Muscle of back (tissue), 13 donors: ENCODE measurements around the gene DNM3. TPM values are rescaled to one million over a fixed set of nuclear protein-coding genes. Genes with fewer than 3 reads are reported as not detected.
"Not testable (repeated sequence)": the region's sequence is repeated elsewhere in the genome, so short reads cannot be mapped to it uniquely, and the experiment has no call there.

Experiments
- DNase-seq, 3 donors: peaks; one replicate each; pipeline versions ENCODE4 v3.0.0 to v3.0.0-alpha.2; 2013
- long read RNA-seq, 9 donors: transcript quantifications; one replicate each; lab custom pipeline, GENCODE V29; 2026
- polyA plus RNA-seq, 10 donors: library from polyadenylated mRNA; unstranded; fragments of 120-200 nt; gene quantifications; one replicate each; pipeline ENCODE4 v1.2.1, GENCODE V29; 2013; ENCODE audit not compliant: insufficient read length in 10 of 10

The DNM3 gene
- 1 to 10 TPM; 2.8 to 7.2 (median 4.7) TPM for polyA plus RNA-seq
- long read RNA-seq, donor 1, partial matches to known transcripts: 15 of 23 reads
- long read RNA-seq, donor 1, other reads (novel, unspliced or antisense): 7 of 23 reads
- long read RNA-seq, donor 2, partial matches to known transcripts: 15 of 25 reads
- long read RNA-seq, donor 2, other reads (novel, unspliced or antisense): 10 of 25 reads
- long read RNA-seq, donor 3: 0 reads
- long read RNA-seq, donor 4, partial matches to known transcripts: 14 of 21 reads
- long read RNA-seq, donor 4, other reads (novel, unspliced or antisense): 7 of 21 reads
- long read RNA-seq, donor 5: 0 reads
- long read RNA-seq, donor 6: 0 reads
- long read RNA-seq, donor 7: 0 reads
- long read RNA-seq, donor 8: 0 reads
- long read RNA-seq, donor 9: 0 reads

GRCh38 chr1:171841050-171841910, at the start of gene DNM3:
TSS of gene DNM3 (plus strand) at chr1:171841498. CDS start at chr1:171841657, 159 bp downstream.
- peak; percentile 75 to 91 (median 81) for DNase-seq

- DNase-seq: no peak
These were observed 48.5 kb upstream of the DNM3 start for GRCh38 chr1:171792656-171793369.

GRCh38 chr1:171793636-171794035, 47.7 kb upstream of the DNM3 start:
- no peak for DNase-seq

- DNase-seq: peak in 1 of 3 donors; percentile 41
These were observed 47.2 kb upstream of the DNM3 start for GRCh38 chr1:171794085-171794484.

GRCh38 chr1:171796592-171796991, 44.7 kb upstream of the DNM3 start:
- no peak for DNase-seq

- no peak for DNase-seq
These were observed 43.0 kb upstream of the DNM3 start for GRCh38 chr1:171798311-171798710.

- peak in 2 of 3 donors; percentile 17 to 44 for DNase-seq
These were observed 42.5 kb upstream of the DNM3 start for GRCh38 chr1:171798765-171799164.

- DNase-seq: peak in 2 of 3 donors; percentile 14 to 48
These were observed 42.1 kb upstream of the DNM3 start for GRCh38 chr1:171799166-171799565.

- not testable (repeated sequence) for DNase-seq
These were observed 41.6 kb upstream of the DNM3 start for GRCh38 chr1:171799698-171800097.

- DNase-seq: no peak
These were observed 41.0 kb upstream of the DNM3 start for GRCh38 chr1:171800342-171800741.

GRCh38 chr1:171800851-171801250, 40.4 kb upstream of the DNM3 start:
- no peak for DNase-seq

- peak; percentile 36 to 60 (median 36) for DNase-seq
These were observed 39.8 kb upstream of the DNM3 start for GRCh38 chr1:171801487-171801891.

- DNase-seq: no peak
These were observed 39.1 kb upstream of the DNM3 start for GRCh38 chr1:171802207-171802606.

GRCh38 chr1:171803045-171803444, 38.3 kb upstream of the DNM3 start:
- DNase-seq: peak in 2 of 3 donors; percentile 24 to 59

GRCh38 chr1:171803461-171804022, 37.8 kb upstream of the DNM3 start:
- no peak for DNase-seq

- DNase-seq: no peak
These were observed 35.7 kb upstream of the DNM3 start for GRCh38 chr1:171805395-171806115.

- no peak for DNase-seq
These were observed 33.7 kb upstream of the DNM3 start for GRCh38 chr1:171807556-171807955.

- DNase-seq: no peak
These were observed 31.5 kb upstream of the DNM3 start for GRCh38 chr1:171809834-171810233.

GRCh38 chr1:171811672-171812071, 29.6 kb upstream of the DNM3 start:
- no peak for DNase-seq

GRCh38 chr1:171814692-171815091, 26.6 kb upstream of the DNM3 start:
- DNase-seq: no peak
